K562 (cell line): ENCODE data around the gene CFAP410. TPM values are rescaled to one million over a fixed set of nuclear protein-coding genes. Genes with fewer than 3 reads are reported as not detected.

Experiments used
- ATAC-seq: fragments of 200-7000 bp; cut with Tn5 transposase; 3 replicates; pipeline ENCODE4 v1.9.1; 2020; ENCODE audit warnings: moderate library complexity
- BruUV-seq: library from RNA; stranded (reverse); fragments of 400-500 nt; replicated peaks from 2 replicates; lab custom pipeline; 2021; lab: Mats Ljungman, UMichigan
- CTCF ChIA-PET: fragments of 300-600 bp; formaldehyde crosslinking; extraction: SDS; loops from one replicate; lab custom pipeline; 2021; ENCODE audit warnings: low intra/inter-chr PET ratio; lab: Yijun Ruan, JAX
- POLR2A ChIA-PET: fragments of 300-600, 350-650 bp; sonication (Branson Sonifier 250); formaldehyde crosslinking; extraction: SDS; loops from one replicate; lab custom pipeline; 2021; ENCODE audit warnings: antibody characterized with exemption, inconsistent platforms; lab: Yijun Ruan, JAX
- DNase-seq, 4 experiments: peaks; one replicate each; pipeline versions ENCODE4 v3.0.0 to v3.0.0-alpha.2; 2011 to 2018; ENCODE audit warnings: low spot score in 3 of 4, mixed read lengths in 3 of 4; ENCODE audit errors: extremely low read depth in 1 of 4
- FAIRE-seq: peaks from 2 replicates; lab custom pipeline; 2011; peaks lifted over from hg19 to GRCh38; lab: Jason Lieb, UNC
- H2AFZ ChIP-seq: 2 replicates; pipeline ENCODE4 v1.6.0; 2011; ENCODE audit warnings: low read depth, low read length, control low read depth, inconsistent platforms
- H3K27ac ChIP-seq: fragments of 200-600 bp; 3 replicates; pipeline ENCODE4 v1.8.0; 2011; ENCODE audit warnings: low read depth, mild to moderate bottlenecking, control low read depth, inconsistent platforms, low read length, moderate library complexity, mixed read lengths; ENCODE audit errors: extremely low read depth
- H3K27me3 ChIP-seq, 2 experiments: fragments of 300-600 bp in 1 of 2; 2 replicates in 1 of 2; 3 replicates in 1 of 2; pipeline versions ENCODE4 v1.6.0 to v1.8.0; 2011; ENCODE audit warnings: inconsistent platforms in 2 of 2, low read length in 2 of 2, mild to moderate bottlenecking in 1 of 2, mixed read lengths in 1 of 2, moderate library complexity in 1 of 2; ENCODE audit not compliant: control insufficient read depth in 2 of 2, insufficient read depth in 2 of 2
- H3K36me3 ChIP-seq: fragments of 300-600 bp; 3 replicates; pipeline ENCODE4 v1.8.0; 2011; ENCODE audit warnings: mild to moderate bottlenecking, low read length, inconsistent platforms; ENCODE audit not compliant: control insufficient read depth, insufficient read depth
- H3K4me1 ChIP-seq, 2 experiments: fragments of 200-600 bp in 1 of 2; replicated peaks in 1 of 2; 2 replicates in 1 of 2; 3 replicates in 1 of 2; pipeline versions ENCODE4 v1.5.1 to v1.8.0; 2011; ENCODE audit warnings: inconsistent platforms in 2 of 2, low read length in 2 of 2, mild to moderate bottlenecking in 1 of 2, mixed read lengths in 1 of 2, moderate library complexity in 1 of 2; ENCODE audit not compliant: control insufficient read depth in 2 of 2, insufficient read depth in 2 of 2
- H3K4me2 ChIP-seq: 2 replicates; pipeline ENCODE4 v1.6.1; 2011; ENCODE audit warnings: low read length, control low read depth, inconsistent platforms, mixed read lengths; ENCODE audit not compliant: insufficient read depth
- H3K4me3 ChIP-seq: fragments of 200-600 bp; sonication (generic), shearing (Covaris generic); 2 replicates; pipeline ENCODE4 v1.5.1; 2016; ENCODE audit warnings: control low read depth, inconsistent platforms
- H3K79me2 ChIP-seq: fragments of 200-600 bp; 3 replicates; pipeline ENCODE4 v1.8.0; 2011; ENCODE audit warnings: low read length, inconsistent platforms; ENCODE audit not compliant: control insufficient read depth, insufficient read depth
- H3K9ac ChIP-seq, 2 experiments: 2 replicates each; pipeline versions ENCODE4 v1.6.0 to v1.6.1; 2011; ENCODE audit warnings: low read depth in 2 of 2, low read length in 2 of 2, control low read depth in 1 of 2, inconsistent platforms in 1 of 2, mild to moderate bottlenecking in 1 of 2, mixed read lengths in 1 of 2; ENCODE audit not compliant: insufficient read depth in 1 of 2
- H3K9me1 ChIP-seq: one replicate; pipeline ENCODE4 v1.6.0; 2011; ENCODE audit warnings: inconsistent platforms, mild to moderate bottlenecking, low read length, moderate library complexity; ENCODE audit not compliant: control insufficient read depth, insufficient read depth
- H3K9me3 ChIP-seq: replicated peaks from 2 replicates; pipeline ENCODE4 v1.5.1; 2011; ENCODE audit warnings: low read depth, low read length, inconsistent platforms; ENCODE audit not compliant: control insufficient read depth, insufficient read depth
- H4K20me1 ChIP-seq: replicated peaks from 2 replicates; pipeline ENCODE4 v1.6.1; 2011; ENCODE audit warnings: low read length, inconsistent platforms, mixed read lengths; ENCODE audit not compliant: control insufficient read depth, insufficient read depth
- MAFF ChIP-seq: IDR thresholded peaks from 2 replicates; pipeline ENCODE4 v1.6.1; 2012; ENCODE audit warnings: low read length, improper control_type of control experiment
- PHB ChIP-seq: fragments of 250-450 bp; sonication (Bioruptor Pico); IDR thresholded peaks from 2 replicates; pipeline ENCODE4 v1.5.0; 2021
- PTTG1 ChIP-seq: fragments of 450-650 bp; IDR thresholded peaks from 2 replicates; pipeline ENCODE4 v1.6.1; 2016; ENCODE audit warnings: low read depth, mild to moderate bottlenecking, missing genetic modification characterization, missing compliant biosample characterization
- RBM34 ChIP-seq: fragments of 200-400 bp; formaldehyde crosslinking; IDR thresholded peaks from 2 replicates; pipeline ENCODE4 v1.6.1; 2018; ENCODE audit warnings: low read length, borderline replicate concordance; ENCODE audit not compliant: insufficient read depth
- SP2 ChIP-seq: IDR thresholded peaks from 2 replicates; pipeline ENCODE4 v1.6.1; 2011; ENCODE audit warnings: mild to moderate bottlenecking, low read depth, low read length, moderate library complexity; ENCODE audit not compliant: poor library complexity, severe bottlenecking; ENCODE audit errors: extremely low read depth
- ZNF311 ChIP-seq: fragments of 250-450 bp; sonication (Bioruptor Pico); IDR thresholded peaks from 2 replicates; pipeline ENCODE4 v1.4.0; 2020; ENCODE audit warnings: mild to moderate bottlenecking, moderate library complexity
- ZNF354B ChIP-seq: fragments of 250-450 bp; sonication (Bioruptor Pico); IDR thresholded peaks from 2 replicates; pipeline ENCODE4 v1.4.0; 2020
- ZNF76 ChIP-seq: fragments of 250-450 bp; sonication (Bioruptor Pico); IDR thresholded peaks from 2 replicates; pipeline ENCODE4 v1.4.0; 2020; ENCODE audit warnings: mild to moderate bottlenecking, moderate library complexity, borderline replicate concordance
- WGBS: fragments of 100-300 bp; shearing (Covaris generic); methylation state at CpG from one replicate; pipeline ENCODE4 v1.1.6; 2016; ENCODE audit warnings: low coverage, mixed read lengths; ENCODE audit not compliant: insufficient coverage; ENCODE audit errors: missing lambda C conversion rate; 5-methylcytosine and 5-hydroxymethylcytosine counted together
- in situ Hi-C: fragments of 300-500 bp; cut with MboI; formaldehyde crosslinking; loops from 4 replicates; pipeline ENCODE4 v1.15.0; 2018; ENCODE audit warnings: inconsistent platforms, mixed read lengths
- intact Hi-C: fragments of 100-400 bp; cut with micrococcal nuclease; formaldehyde crosslinking; loops from 2 replicates; pipeline ENCODE4 v1.14.2; 2022
- polyA plus RNA-seq, 8 experiments: library from polyadenylated mRNA; depleted of rRNA in 4 of 8; stranded (reverse) in 5 of 8; unstranded in 3 of 8; fragments of >200 nt; fragmentation: Nextera tagmentation in 2 of 8; fragmentation: Illumina TruSeq in 1 of 8; extraction: Ambion mirVana in 2 of 8; extraction: Trizol in 1 of 8; gene quantifications; 2 replicates each; pipeline versions ENCODE4 v1.2.1 to v1.2.3, GENCODE V29; 2011 to 2014; ENCODE audit warnings: inconsistent platforms in 1 of 8, missing spikeins in 1 of 8
- total RNA-seq, 7 experiments: library from RNA; depleted of rRNA in 6 of 7; stranded (reverse); fragments of >200 nt in 6 of 7; fragmentation: Illumina TruSeq in 2 of 7; extraction: Trizol in 2 of 7; gene quantifications; 2 replicates each; pipeline versions ENCODE4 v1.2.1 to v1.2.3, GENCODE V29; 2011 to 2021; ENCODE audit warnings: low replicate concordance in 1 of 7
- TF ChIP-seq, protein P1 (sequence below): sonication (generic); formaldehyde crosslinking; IDR thresholded peaks from 2 replicates; pipeline ENCODE4 v1.8.1; 2023; ENCODE audit warnings: mild to moderate bottlenecking, missing genetic modification reagents
- TF ChIP-seq, protein P2 (sequence below): fragments of 250-450 bp; sonication (Bioruptor Pico); IDR thresholded peaks from 2 replicates; pipeline ENCODE4 v1.4.0; 2020
- TF ChIP-seq, protein P3 (sequence below): fragments of 250-450 bp; sonication (Bioruptor Pico); IDR thresholded peaks from 2 replicates; pipeline ENCODE4 v1.5.0; 2021; ENCODE audit warnings: mild to moderate bottlenecking, moderate library complexity

CFAP410 gene
- total and polyA plus RNA-seq, 9 of the 15 experiments (the other 6 are each of a cell fraction or from before 2014, with no cell fraction given): 0.07 to 17.3 (median 2.3) TPM

DNA sequence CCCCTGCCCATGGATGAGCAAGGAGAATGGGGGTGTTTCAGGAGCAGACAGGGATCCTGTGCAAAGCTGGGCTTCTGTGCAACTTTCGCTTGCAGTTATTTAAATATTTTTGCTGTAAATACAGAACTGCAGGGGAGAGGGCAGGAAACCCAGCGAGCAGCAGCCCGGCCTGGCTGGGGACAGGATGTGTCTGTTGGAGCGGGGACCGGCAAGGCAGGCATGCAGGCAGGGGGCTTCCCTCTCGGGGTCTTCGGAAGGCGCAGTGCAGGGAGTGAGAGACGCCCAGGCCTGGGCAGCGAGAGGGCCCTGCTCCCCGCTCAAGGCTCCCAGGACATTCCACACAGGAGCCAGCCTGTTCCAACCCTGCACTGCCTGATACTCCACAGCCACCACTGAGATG, 55.2 kb downstream of the CFAP410 start:
- H3K9ac ChIP-seq: 0 out of 4 replicates have a peak overlapping the region, but pooled peaks of 1 of the 2 experiments have one; percentile 33
- ChIA-PET POLR2A (interaction anchor here (0.6 to 0.7 kb wide), 2 partner anchors 16 to 24 kb away, joined by 3 read pairs; no protein-coding TSS in a partner anchor), CTCF (no interaction called here)
- H3K4me2 ChIP-seq: no peak overlapping the region
- DNase-seq: no peak
- WGBS: 21% methylated on average over 11 of the region's 11 CpGs
- H3K79me2 ChIP-seq: no peaks in the 10 kb centered on the region
- H3K27me3 ChIP-seq: peaks cover 40 to 76% of the 10 kb centered on the region in 2 experiments
- no peak overlapping the region for H3K4me3 ChIP-seq
- in situ Hi-C loops (loop anchor here (25.0 kb wide), 1 partner anchor 122 kb away; no protein-coding TSS in a partner anchor), intact Hi-C loops (no loop called here)
- H3K36me3 ChIP-seq: no peaks in the 10 kb centered on the region
- no peak overlapping the region for H2AFZ ChIP-seq
- peaks cover 20% of the 10 kb centered on the region for H4K20me1 ChIP-seq
- no peak for FAIRE-seq
- no peaks in the 10 kb centered on the region for H3K9me3 ChIP-seq
- BruUV-seq: no TSS peak
- no peaks in the 10 kb centered on the region for H3K9me1 ChIP-seq
- H3K4me1 ChIP-seq: peaks cover 0 to 38% of the 10 kb centered on the region in 2 experiments; a peak in 2 of 5 replicates
- ATAC-seq: no peak
- no peak overlapping the region for H3K27ac ChIP-seq
- TF ChIP-seq ZNF76 (CRISPR knock-in tag) (no peak), PTTG1 (tag) (no peak), RBM34 (no peak), PHB (no peak), ZNF354B (CRISPR knock-in tag) (no peak), MAFF (no peak), SP2 (no peak), ZNF311 (no peak)
- TF ChIP-seq, protein P1, sequence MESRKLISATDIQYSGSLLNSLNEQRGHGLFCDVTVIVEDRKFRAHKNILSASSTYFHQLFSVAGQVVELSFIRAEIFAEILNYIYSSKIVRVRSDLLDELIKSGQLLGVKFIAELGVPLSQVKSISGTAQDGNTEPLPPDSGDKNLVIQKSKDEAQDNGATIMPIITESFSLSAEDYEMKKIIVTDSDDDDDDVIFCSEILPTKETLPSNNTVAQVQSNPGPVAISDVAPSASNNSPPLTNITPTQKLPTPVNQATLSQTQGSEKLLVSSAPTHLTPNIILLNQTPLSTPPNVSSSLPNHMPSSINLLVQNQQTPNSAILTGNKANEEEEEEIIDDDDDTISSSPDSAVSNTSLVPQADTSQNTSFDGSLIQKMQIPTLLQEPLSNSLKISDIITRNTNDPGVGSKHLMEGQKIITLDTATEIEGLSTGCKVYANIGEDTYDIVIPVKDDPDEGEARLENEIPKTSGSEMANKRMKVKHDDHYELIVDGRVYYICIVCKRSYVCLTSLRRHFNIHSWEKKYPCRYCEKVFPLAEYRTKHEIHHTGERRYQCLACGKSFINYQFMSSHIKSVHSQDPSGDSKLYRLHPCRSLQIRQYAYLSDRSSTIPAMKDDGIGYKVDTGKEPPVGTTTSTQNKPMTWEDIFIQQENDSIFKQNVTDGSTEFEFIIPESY (CRISPR knock-in tag): no peak
- TF ChIP-seq, protein P2, sequence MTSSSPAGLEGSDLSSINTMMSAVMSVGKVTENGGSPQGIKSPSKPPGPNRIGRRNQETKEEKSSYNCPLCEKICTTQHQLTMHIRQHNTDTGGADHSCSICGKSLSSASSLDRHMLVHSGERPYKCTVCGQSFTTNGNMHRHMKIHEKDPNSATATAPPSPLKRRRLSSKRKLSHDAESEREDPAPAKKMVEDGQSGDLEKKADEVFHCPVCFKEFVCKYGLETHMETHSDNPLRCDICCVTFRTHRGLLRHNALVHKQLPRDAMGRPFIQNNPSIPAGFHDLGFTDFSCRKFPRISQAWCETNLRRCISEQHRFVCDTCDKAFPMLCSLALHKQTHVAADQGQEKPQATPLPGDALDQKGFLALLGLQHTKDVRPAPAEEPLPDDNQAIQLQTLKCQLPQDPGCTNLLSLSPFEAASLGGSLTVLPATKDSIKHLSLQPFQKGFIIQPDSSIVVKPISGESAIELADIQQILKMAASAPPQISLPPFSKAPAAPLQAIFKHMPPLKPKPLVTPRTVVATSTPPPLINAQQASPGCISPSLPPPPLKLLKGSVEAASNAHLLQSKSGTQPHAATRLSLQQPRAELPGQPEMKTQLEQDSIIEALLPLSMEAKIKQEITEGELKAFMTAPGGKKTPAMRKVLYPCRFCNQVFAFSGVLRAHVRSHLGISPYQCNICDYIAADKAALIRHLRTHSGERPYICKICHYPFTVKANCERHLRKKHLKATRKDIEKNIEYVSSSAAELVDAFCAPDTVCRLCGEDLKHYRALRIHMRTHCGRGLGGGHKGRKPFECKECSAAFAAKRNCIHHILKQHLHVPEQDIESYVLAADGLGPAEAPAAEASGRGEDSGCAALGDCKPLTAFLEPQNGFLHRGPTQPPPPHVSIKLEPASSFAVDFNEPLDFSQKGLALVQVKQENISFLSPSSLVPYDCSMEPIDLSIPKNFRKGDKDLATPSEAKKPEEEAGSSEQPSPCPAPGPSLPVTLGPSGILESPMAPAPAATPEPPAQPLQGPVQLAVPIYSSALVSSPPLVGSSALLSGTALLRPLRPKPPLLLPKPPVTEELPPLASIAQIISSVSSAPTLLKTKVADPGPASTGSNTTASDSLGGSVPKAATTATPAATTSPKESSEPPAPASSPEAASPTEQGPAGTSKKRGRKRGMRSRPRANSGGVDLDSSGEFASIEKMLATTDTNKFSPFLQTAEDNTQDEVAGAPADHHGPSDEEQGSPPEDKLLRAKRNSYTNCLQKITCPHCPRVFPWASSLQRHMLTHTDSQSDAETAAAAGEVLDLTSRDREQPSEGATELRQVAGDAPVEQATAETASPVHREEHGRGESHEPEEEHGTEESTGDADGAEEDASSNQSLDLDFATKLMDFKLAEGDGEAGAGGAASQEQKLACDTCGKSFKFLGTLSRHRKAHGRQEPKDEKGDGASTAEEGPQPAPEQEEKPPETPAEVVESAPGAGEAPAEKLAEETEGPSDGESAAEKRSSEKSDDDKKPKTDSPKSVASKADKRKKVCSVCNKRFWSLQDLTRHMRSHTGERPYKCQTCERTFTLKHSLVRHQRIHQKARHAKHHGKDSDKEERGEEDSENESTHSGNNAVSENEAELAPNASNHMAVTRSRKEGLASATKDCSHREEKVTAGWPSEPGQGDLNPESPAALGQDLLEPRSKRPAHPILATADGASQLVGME (CRISPR knock-in tag): no peak
- TF ChIP-seq, protein P3, sequence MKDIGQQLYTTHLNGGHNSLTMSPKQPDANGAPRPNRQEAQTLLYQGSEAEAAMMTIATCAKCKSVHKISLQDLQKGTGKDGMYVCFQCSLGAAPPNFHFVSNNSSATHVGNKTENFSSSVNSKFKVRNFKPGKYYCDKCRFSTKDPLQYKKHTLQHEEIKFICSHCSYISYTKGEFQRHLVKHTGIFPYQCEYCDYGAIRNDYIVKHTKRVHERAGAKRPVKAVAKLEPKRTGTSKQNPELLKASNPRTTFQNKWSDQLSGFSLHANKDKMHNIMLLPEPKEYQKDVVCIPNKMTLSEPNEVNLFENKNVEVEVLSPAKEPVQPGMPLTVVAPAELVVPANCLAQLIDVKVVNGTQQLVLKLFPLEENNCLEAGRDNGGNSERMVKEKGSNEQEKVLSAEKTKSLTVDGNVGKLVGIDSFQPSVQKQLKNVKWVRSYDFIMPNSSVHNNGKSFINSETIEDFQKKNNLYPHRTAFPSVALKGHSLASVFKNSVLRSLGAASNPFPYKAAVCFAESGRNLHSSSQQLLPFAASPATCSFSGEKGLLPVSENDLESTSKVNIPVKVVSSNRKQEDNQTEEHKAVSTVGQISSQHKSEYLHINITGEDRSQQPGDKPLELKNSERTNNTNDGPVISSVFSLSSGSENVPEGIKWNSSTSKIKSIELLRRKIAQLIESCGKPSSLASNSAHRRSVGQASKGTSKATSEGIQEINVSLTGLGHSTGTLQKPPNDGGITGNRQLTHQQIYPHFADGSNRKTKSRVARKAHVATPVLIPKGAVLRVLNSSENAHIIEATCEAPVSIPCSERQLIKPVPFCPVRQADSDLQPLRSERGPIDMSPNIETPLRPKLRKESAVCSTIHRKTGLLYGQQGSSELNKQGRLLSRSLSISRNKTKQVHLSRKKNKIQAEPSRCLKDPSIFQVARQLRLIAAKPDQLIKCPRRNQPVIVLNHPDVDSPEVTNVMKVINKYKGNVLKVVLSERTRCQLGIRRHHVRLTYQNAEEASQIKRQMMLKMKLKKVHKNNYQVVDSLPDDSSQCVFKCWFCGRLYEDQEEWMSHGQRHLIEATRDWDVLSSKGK: no peak
